ENCODE measurements around the gene PHAF1. TPM values are rescaled to one million over a fixed set of nuclear protein-coding genes. Genes with fewer than 3 reads are reported as not detected.

The PHAF1 gene
- total RNA-seq, 1 experiment from 2014 or later, result 19.2 TPM

DNA sequence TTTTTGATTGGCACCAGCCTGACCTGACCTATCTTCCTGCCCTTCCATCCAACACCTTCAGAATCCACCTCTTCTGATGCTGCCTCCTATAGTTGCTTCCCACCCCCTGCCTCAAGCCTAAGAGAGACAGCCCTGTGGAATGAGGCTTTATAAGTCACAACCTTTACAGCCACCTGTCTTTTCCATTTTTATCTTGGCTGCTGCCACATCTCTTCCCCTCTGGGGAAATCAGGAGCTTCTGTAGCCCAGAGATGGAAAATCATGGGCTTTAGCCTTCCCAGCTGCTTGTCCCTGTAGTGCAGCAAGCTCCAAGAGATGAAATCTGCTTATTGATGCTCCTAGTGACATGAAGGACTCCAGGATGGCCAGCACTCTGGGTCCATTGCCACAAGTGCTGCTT is 18.7 kb downstream of the PHAF1 start:
- H3K4me1 ChIP-seq (ENCODE audit: control insufficient read depth in 1 of 2, insufficient read depth in 2 of 2, low read length in 2 of 2), result no peaks in the 10 kb centered on the region
- TF ChIP-seq ZNF274 (IDR thresholded peaks at IDR 0.05; ENCODE audit: low read depth, low read length), result no peak
- TF ChIP-seq, protein P1, sequence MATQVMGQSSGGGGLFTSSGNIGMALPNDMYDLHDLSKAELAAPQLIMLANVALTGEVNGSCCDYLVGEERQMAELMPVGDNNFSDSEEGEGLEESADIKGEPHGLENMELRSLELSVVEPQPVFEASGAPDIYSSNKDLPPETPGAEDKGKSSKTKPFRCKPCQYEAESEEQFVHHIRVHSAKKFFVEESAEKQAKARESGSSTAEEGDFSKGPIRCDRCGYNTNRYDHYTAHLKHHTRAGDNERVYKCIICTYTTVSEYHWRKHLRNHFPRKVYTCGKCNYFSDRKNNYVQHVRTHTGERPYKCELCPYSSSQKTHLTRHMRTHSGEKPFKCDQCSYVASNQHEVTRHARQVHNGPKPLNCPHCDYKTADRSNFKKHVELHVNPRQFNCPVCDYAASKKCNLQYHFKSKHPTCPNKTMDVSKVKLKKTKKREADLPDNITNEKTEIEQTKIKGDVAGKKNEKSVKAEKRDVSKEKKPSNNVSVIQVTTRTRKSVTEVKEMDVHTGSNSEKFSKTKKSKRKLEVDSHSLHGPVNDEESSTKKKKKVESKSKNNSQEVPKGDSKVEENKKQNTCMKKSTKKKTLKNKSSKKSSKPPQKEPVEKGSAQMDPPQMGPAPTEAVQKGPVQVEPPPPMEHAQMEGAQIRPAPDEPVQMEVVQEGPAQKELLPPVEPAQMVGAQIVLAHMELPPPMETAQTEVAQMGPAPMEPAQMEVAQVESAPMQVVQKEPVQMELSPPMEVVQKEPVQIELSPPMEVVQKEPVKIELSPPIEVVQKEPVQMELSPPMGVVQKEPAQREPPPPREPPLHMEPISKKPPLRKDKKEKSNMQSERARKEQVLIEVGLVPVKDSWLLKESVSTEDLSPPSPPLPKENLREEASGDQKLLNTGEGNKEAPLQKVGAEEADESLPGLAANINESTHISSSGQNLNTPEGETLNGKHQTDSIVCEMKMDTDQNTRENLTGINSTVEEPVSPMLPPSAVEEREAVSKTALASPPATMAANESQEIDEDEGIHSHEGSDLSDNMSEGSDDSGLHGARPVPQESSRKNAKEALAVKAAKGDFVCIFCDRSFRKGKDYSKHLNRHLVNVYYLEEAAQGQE (IDR thresholded peaks at IDR 0.05; ENCODE audit: low read depth), result no peak
- no peak for TF ChIP-seq FOSL1 (IDR thresholded peaks at IDR 0.05; ENCODE audit: low read depth)
- no peak for TF ChIP-seq POLR2A (IDR thresholded peaks at IDR 0.05; ENCODE audit: borderline replicate concordance, extremely low read depth, insufficient read depth, insufficient read length)
- TF ChIP-seq SP1 (IDR thresholded peaks at IDR 0.05; ENCODE audit: low read depth), result no peak
- TF ChIP-seq, protein P2, sequence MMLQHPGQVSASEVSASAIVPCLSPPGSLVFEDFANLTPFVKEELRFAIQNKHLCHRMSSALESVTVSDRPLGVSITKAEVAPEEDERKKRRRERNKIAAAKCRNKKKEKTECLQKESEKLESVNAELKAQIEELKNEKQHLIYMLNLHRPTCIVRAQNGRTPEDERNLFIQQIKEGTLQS (IDR thresholded peaks at IDR 0.05), result no peak
- TF ChIP-seq EZH2 (IDR thresholded peaks at IDR 0.05), result no peak
- TF ChIP-seq EGR1 (IDR thresholded peaks at IDR 0.05; ENCODE audit: low read depth), result no peak
- H3K27ac ChIP-seq (ENCODE audit: low read depth, low read length), result no peak overlapping the region
- ATAC-seq (no peak), DNase-seq (ENCODE audit: low read depth, low spot score) (no peak)
- ChIA-PET RAD21 (ENCODE audit: low non-redundant PET in 1 of 2, low total read pairs in 2 of 2, uncharacterized antibody in 2 of 2, unreplicated experiment in 2 of 2) (no interaction called here), POLR2A (no interaction called here), CTCF (no interaction called here)
- no peaks in the 10 kb centered on the region for H4K20me1 ChIP-seq (ENCODE audit: insufficient read depth)
- H2AFZ ChIP-seq (ENCODE audit: low read depth, low read length, poor library complexity, severe bottlenecking), result no peak overlapping the region
- peaks cover 16 to 18% of the 10 kb centered on the region in 2 experiments; a peak in 3 of 4 replicates for H3K36me3 ChIP-seq (ENCODE audit: control insufficient read depth in 1 of 2, insufficient read depth in 2 of 2, low read length in 2 of 2)
- H3K4me2 ChIP-seq (ENCODE audit: low read length), result no peak overlapping the region
- H3K9me3 ChIP-seq (ENCODE audit: control insufficient read depth in 1 of 2, insufficient read depth in 1 of 2, low read depth in 1 of 2, low read length in 2 of 2), result no peaks in the 10 kb centered on the region
- no TSS peak for BruUV-seq (replicated peaks)
- 0 out of 2 replicates have a peak, but pooled peaks cover 3% of the 10 kb centered on the region for H3K79me2 ChIP-seq (ENCODE audit: insufficient read depth, low read length)
- no peak overlapping the region for H3K9ac ChIP-seq (ENCODE audit: low read length)
- H3K4me3 ChIP-seq (replicated peaks in 1 of 2; ENCODE audit: low read depth in 1 of 2, low read length in 2 of 2), result no peak overlapping the region
- no peaks in the 10 kb centered on the region for H3K27me3 ChIP-seq (ENCODE audit: insufficient read depth, low read length)
- no peaks in the 10 kb centered on the region for H3K9me2 ChIP-seq (ENCODE audit: insufficient read depth)
- intact Hi-C loops (cut with micrococcal nuclease), result no loop called here
